SU-DHL-6 (cell line): ENCODE measurements around the gene UNC13B.

Source experiments
- EZH2phosphoT487 ChIP-seq: fragments of 200-600 bp; sonication (generic), shearing (Covaris generic); conservative IDR thresholded peaks from 2 replicates; pipeline ENCODE4 v1.6.1; 2018; ENCODE audit warnings: mild to moderate bottlenecking, antibody characterized with exemption, low read length, moderate library complexity, mixed read lengths
- TF ChIP-seq, protein P1 (sequence below): fragments of 200-600 bp; sonication (generic); IDR thresholded peaks from one replicate; pipeline ENCODE4 v1.5.1; 2017; ENCODE audit warnings: antibody characterized with exemption, mild to moderate bottlenecking, low read length, moderate library complexity; ENCODE audit not compliant: insufficient read depth, poor library complexity, severe bottlenecking

DNA sequence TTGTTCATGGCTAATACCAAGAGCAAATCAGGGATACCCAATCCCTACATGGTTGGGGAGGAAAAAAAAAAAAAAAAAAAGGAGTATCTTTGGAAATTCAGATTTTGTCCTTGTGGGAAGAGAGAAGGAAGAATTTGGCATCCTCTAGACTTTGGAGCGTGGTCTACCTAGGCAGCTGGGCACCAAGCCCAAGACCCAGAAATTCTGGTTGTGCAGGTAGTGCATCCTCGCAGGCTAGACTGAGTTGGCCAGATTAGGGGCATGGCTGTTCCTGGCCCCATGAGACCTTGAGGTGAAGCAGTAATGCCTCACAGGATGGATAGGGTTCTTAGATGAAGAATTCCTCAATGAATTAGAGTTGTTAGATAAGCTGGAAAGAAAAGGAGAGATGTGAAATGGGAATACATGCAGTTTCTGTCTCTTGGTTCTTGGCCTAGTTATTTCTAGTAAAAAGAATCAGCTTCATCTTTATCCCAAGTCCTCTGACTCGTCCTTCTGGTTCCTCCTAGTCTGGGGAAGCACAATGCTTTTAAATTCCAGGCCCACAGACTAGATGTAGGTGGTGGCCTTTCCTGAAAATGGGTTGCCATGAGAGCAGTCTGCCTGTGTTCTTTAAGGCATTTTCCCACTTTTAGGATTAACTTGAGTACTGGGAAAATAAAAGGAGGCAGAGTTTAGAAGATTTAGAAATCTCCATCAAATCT lies 187.6 kb downstream of the UNC13B start:
- TF ChIP-seq, protein P1, sequence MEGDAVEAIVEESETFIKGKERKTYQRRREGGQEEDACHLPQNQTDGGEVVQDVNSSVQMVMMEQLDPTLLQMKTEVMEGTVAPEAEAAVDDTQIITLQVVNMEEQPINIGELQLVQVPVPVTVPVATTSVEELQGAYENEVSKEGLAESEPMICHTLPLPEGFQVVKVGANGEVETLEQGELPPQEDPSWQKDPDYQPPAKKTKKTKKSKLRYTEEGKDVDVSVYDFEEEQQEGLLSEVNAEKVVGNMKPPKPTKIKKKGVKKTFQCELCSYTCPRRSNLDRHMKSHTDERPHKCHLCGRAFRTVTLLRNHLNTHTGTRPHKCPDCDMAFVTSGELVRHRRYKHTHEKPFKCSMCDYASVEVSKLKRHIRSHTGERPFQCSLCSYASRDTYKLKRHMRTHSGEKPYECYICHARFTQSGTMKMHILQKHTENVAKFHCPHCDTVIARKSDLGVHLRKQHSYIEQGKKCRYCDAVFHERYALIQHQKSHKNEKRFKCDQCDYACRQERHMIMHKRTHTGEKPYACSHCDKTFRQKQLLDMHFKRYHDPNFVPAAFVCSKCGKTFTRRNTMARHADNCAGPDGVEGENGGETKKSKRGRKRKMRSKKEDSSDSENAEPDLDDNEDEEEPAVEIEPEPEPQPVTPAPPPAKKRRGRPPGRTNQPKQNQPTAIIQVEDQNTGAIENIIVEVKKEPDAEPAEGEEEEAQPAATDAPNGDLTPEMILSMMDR, result no peak
- TF ChIP-seq EZH2phosphoT487, result no peak
